Astrocyte (in vitro differentiated cells and primary cell): ENCODE data around the gene NTSR1.

ENCODE experiments used
- EZH2 ChIP-seq: IDR thresholded peaks from 2 replicates; pipeline ENCODE4 v1.6.1; 2012; ENCODE audit warnings: mild to moderate bottlenecking, low read length, inconsistent platforms; ENCODE audit not compliant: insufficient read depth
- TF ChIP-seq, protein P1 (sequence below): IDR thresholded peaks from 2 replicates; pipeline ENCODE4 v1.5.1; 2011; ENCODE audit warnings: low read depth, mild to moderate bottlenecking, inconsistent platforms, low read length, moderate library complexity; ENCODE audit not compliant: insufficient read depth

DNA sequence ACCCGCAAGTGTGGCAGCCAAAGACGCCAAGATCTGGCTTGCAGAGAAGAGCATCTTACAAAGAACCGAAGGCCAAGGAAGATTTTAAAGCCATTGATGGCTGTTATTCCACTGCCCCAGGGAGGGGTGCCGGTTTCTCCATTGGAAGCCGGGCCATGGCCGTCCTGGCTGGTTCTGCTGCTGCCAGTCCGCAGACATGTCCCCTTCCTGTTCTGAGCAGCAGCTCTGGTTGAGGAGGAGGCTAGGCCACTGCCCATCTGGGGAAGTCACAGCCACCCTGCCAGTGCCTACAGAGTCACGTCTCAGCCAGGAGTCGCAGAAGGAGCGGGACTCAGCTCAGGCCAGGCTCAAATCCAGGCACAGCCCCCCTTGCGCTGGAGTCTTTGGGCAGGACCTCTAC, 45.0 kb downstream of the NTSR1 start:
- TF ChIP-seq, protein P1, sequence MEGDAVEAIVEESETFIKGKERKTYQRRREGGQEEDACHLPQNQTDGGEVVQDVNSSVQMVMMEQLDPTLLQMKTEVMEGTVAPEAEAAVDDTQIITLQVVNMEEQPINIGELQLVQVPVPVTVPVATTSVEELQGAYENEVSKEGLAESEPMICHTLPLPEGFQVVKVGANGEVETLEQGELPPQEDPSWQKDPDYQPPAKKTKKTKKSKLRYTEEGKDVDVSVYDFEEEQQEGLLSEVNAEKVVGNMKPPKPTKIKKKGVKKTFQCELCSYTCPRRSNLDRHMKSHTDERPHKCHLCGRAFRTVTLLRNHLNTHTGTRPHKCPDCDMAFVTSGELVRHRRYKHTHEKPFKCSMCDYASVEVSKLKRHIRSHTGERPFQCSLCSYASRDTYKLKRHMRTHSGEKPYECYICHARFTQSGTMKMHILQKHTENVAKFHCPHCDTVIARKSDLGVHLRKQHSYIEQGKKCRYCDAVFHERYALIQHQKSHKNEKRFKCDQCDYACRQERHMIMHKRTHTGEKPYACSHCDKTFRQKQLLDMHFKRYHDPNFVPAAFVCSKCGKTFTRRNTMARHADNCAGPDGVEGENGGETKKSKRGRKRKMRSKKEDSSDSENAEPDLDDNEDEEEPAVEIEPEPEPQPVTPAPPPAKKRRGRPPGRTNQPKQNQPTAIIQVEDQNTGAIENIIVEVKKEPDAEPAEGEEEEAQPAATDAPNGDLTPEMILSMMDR, result no peak
- no peak for TF ChIP-seq EZH2
